GM10248 (cell line): ENCODE measurements around the gene SLC18A2.

Experiments used
- CTCF ChIA-PET: fragments of 300-600 bp; sonication (Branson Sonifier 250); formaldehyde crosslinking; extraction: SDS; loops from one replicate; lab custom pipeline; 2021; ENCODE audit warnings: antibody characterized with exemption; lab: Yijun Ruan, JAX
- POLR2A ChIA-PET: fragments of 350-650 bp; sonication (Branson Sonifier 250); formaldehyde crosslinking; extraction: SDS; loops from one replicate; lab custom pipeline; 2020; ENCODE audit warnings: antibody characterized with exemption; lab: Yijun Ruan, JAX
- DNase-seq: peaks from one replicate; pipeline ENCODE4 v3.0.0; 2012; ENCODE audit errors: extremely low spot score
- CTCF ChIP-seq: IDR thresholded peaks from 2 replicates; pipeline ENCODE4 v1.5.1; 2012; ENCODE audit warnings: mild to moderate bottlenecking, low read depth; ENCODE audit errors: extremely low read depth, missing control alignments, control extremely low read depth

Gene SLC18A2

GRCh38 chr10:117254338-117254737 lies 13.4 kb downstream of the SLC18A2 start:
- TF ChIP-seq CTCF, result no peak
- POLR2A ChIA-PET, result no interaction called here
- CTCF ChIA-PET, result no interaction called here
- DNase-seq, result no peak

- no peak for TF ChIP-seq CTCF
- ChIA-PET CTCF (no interaction called here), POLR2A (no interaction called here)
- no peak for DNase-seq
Observed at GRCh38 chr10:117254774-117255735, 14.1 kb downstream of the SLC18A2 start.

- TF ChIP-seq CTCF, result no peak
- no peak for DNase-seq
- CTCF ChIA-PET, result no interaction called here
- POLR2A ChIA-PET, result no interaction called here
Observed at GRCh38 chr10:117255835-117256460, 15.0 kb downstream of the SLC18A2 start.

GRCh38 chr10:117256910-117257309 lies 16.0 kb downstream of the SLC18A2 start:
- ChIA-PET CTCF (no interaction called here), POLR2A (no interaction called here)
- DNase-seq, result no peak
- no peak for TF ChIP-seq CTCF

GRCh38 chr10:117257721-117258120 lies 16.8 kb downstream of the SLC18A2 start:
- no peak for DNase-seq
- POLR2A ChIA-PET, result no interaction called here
- TF ChIP-seq CTCF, result no peak
- CTCF ChIA-PET, result no interaction called here

- ChIA-PET CTCF (no interaction called here), POLR2A (interaction anchor here (0.7 kb wide), 1 partner anchor 257 kb away, joined by 3 read pairs; no protein-coding TSS in a partner anchor)
- TF ChIP-seq CTCF, result no peak
- no peak for DNase-seq
Observed at GRCh38 chr10:117259279-117259678, 18.4 kb downstream of the SLC18A2 start.
